Stimulated activated CD4-positive, alpha-beta T cell treated with anti-CD3 and anti-CD28 coated beads, Interleukin-4, amount 100 ng/mL, for 4 hours (primary cell): ENCODE data around the gene UBE2F.
"Not testable (repeated sequence)": the region's sequence is repeated elsewhere in the genome, so short reads cannot be mapped to it uniquely, and the experiment has no call there.

Experiments used
- DNase-seq, 2 experiments: peaks; one replicate each; pipeline ENCODE4 v3.0.0-alpha.2; 2020

Gene UBE2F

DNA sequence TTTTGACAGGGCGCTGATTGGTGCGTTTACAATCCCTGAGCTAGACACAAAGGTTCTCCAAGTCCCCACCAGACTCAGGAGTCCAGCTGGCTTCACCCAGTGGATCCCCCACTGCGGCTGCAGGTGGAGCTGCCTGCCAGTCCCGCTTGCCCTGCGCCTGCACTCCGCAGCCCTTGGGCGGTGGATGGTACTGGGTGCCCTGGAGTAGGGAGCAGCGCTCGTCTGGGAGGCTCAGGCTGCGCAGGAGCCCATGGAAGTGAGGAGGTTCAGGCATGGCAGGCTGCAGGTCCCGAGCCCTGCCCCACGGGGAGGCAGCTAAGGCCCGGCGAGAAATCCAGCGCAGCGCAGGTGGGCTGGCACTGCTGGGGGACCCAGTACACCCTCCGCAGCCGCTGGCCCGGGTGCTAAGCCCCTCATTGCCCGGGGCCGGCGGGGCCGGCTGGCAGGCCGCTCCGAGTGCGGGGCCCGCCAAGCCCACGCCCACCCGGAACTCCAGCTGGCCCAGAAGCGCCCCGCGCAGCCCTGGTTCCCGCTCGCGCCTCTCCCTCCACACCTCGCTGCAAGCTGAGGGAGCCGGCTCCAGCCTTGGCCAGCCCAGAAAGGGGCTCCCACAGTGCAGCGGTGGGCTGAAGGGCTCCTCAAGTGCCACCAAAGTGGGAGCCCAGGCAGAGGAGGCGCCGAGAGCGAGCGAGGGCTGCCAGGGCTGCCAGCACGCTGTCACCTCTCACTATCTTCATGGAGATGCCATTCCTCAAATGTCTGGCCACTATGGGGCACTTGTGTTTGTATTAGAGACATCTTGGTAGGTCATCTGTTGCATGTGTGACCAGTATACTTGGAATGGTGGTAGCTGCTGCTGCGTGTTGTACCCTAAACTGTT, 91.1 kb downstream of the UBE2F start:
- DNase-seq = not testable (repeated sequence)

DNA sequence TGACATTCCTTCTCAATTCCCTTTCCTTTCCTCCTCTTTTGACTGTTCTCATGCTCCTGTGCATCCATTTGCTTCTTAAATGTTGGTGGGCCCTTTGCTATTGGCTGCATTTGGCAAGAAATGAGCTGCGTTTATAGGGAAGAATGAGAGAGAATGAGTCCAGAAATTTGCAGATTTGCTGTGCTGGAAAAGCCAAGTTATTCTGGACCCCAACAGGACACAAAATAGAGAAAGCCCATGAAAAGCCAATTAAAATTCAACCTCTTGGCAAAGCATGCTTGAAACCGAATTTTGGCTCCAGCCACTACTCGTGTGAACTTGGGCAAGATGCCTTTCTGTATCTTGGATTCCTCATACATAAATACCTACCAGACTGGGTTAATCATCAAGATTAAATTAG, 92.7 kb downstream of the UBE2F start:
- no peak for DNase-seq

DNA sequence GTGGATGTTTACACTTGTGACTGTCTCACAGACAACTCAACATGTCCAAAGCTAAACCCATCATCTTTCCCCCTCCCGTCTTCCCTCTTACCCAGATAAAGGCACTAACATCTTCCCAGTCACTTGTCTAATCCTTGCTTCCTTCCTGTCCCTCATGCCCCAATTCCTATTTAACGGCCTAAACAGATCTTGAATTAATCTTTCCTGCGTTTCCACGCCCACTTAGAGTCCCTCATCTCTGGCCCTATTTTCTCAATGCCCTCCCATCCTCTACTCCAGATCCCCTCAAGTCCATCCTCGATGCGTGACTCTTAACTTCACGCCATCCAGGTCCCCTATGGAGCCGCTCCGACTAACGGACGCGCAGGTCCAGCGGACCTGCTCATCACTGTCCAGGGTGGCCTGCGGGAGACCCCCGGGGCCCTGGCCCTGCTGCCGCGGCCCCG, 93.3 kb downstream of the UBE2F start:
- DNase-seq = no peak

DNA sequence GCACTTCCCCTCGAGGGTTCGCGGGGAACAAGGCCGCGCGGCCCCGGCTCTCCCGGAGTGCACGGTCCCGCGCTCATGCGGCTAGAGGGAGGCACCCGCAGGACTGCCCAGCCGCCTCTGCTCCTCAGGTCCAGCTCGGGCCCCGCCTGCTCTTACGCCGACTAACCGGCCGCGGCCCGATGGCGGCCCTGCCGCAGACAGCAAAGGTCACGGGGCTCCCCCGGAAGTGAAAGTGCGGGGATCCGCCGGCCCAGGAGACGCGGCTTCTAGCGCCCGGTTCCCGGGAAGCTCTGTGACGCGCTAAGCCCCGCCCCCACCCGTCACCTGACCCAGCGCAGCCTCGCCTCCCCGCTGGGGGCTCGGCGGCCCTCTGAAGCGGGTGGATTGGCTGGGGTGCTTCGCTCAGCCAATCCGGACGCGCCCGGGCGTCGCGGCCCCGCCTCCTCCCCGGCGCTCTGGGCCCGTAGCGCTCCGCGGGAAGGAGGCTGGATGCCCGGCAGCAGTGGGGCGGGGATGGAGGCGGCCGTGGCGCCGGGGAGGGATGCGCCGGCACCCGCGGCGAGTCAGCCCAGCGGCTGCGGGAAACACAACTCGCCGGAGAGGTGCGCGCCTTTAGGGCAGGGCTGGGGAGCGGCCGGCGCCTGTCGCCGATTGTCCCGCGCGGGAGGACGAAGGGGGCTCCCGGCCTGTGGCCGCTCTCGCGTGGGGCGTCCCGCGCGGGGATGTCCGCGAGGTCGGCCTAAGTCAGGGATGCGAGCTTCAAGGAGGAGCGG, 93.9 kb downstream of the UBE2F start, which contains the start of gene SCLY:
SCLY (plus strand) TSS at position 460 of the 773 bp plus-strand sequence; CDS start at position 514, 54 bp downstream.
- DNase-seq = peak; percentile 95 to 96

DNA sequence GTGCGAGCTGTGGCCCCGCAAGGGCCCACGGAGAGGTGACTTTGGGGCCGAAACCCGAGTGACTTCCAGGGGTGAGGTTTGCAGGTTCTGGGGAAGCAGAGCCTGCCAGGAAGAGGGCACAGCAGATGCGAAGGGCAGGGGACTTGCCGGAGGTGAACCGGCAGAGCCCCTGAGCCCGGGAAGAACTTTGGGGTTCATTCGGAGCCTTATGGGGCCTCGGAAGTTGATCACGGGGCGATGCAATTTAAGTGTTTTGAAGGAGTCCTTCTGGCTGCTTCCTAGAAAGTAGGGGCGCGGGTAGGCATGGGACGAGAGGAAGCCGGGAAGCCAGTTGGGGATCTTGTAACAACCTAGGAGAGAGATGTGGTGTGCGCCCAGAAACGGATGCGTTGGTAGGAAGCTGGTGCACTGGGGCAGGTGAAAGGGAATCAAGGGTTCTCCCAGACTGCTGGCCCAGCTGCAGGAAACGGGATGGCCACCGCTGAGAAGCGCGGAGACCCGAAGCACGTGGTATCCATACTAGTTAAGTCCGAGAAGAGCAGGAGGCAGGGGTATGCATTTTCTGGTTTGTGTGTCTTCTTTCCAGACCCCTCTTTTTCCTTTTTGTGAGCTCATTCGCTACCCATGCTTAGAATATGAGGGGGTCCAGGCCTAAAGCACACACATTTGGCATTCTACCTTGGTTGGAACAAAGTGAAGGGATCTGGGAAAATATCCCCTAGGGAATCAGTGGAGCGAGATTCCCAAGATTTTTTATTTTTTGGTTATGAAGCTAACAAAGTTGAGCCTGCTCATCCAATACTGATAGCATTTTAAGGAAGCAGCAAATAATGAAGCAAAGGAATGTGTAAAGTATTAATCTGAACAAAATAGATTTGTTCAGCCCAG, 94.7 kb downstream of the UBE2F start:
- peak in 1 of 2 experiments; percentile 20 for DNase-seq

DNA sequence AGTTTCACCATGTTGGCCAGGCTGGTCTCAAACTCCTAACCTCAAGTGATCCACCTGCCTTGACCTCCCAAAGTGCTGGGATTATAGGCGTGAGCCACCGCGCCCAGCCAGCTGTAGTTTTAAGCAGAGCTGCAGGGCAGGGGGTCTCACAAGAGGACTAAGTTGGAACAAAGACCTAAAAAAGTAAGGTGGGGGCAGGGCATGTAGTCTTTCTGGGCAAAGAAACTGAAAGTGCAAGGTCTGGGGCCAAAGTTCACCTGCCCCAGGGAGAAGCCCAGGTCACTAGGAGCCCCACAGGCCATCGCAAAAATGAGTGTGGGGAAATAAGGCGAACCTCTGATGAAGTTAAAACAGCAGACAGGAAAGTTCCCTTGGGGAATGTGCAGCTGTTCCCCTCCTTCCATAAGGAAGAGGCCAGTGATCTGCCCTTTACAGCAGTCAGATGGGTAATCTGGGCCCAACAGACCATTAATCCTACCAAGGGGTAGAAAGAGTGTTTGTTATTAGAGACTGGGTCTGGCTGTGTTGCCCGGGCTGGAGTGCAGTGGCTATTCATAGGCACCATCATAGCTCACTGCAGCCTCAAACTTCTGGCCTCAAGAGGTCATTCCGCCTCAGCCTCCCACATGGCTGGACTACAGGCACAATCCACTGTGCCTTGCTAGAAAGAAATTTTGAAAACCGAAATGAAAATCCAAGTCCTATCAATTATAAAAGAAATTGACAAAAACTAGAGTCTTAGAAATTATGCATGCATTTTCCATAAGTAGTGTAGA, 96.8 kb downstream of the UBE2F start:
- DNase-seq = no peak

DNA sequence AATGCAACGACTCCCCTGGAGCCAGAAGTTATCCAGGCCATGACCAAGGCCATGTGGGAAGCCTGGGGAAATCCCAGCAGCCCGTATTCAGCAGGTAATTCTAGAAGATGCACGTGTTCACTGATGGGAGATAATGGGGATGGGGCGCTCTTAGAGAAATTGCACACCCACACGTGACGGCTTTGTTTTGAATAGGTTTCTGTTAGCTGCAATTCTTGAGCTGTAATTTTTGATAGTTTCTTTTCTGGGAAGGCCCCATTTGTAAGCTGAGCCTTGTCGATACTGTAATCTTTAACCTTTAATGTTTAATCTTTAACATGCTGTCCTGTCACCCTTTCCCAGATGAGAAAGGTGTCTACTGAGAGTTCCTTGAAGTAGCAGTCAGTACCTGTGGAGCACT, 97.6 kb downstream of the UBE2F start:
- DNase-seq = no peak

DNA sequence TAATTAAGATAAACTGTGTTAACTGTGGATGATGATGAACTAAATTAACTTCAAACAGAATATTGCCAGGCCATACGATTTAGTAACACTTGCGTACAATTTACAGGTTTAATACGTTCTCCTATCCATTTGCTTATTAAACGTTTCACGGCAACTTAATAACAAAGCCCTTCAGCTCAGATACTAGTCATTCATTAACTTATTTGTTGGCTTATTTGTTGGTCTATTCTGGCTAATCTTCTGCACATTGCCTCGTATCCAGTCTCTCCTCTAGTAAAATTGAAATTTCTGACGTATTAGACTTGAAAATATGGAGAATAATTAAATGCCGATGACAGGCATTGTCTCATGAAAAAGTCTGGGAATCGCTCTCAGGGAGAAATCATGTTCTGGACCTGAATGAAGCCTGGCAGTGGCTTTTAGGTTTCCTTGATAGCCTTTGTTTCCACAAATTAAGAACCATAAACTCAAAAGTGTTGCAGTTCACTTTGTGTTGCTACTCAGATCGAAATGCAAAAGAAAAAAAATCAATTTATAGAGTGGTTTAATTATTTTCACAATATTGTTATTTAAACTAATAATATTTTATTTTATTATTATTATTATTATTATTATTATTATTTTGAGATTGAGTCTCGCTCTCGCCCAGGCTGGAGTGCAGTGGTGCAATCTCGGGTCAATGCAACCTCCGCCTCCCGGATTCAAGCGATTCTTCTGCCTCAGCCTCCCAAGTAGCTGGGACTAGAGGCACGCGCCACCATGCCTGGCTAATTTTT, 98.4 kb downstream of the UBE2F start:
- DNase-seq = no peak

DNA sequence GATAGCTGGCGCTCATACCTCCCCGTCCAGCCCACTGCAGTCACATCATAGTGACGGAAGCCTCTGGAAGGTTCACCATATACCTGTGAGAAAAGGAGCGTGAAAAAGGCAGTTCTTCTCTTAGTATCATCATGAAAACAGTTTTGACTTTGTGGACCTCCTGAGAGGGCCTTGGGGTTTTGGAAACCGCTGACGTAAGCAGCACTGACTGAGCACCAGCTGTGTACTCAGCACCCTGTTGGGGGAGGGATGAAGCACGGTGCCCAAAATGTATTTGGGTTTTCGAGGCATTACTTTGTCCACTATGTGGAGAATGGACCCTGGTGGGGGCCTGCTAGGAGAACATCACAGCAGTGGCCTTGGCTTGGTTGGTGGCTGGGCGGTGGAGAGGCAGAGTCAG, 99.4 kb downstream of the UBE2F start:
- DNase-seq = no peak

DNA sequence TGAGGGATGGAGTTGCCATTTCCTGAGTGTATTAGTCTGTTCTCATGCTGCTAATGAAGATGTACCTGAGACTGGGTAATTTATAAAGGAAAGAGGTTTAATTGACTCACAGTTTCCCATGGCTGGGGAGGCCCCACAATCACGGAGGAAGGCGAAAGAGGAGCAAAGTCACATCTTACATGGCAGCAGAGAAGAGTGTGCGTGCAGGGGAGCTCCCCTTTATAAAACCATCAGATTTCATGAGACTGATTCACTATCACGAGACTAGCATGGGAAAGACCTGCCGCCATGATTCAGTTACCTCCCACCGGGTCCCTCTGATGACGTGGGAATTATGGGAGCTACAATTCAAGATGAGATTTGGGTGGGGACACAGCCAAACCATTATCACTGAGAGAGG, 99.9 kb downstream of the UBE2F start:
- peak in 1 of 2 experiments; percentile 12 for DNase-seq

DNA sequence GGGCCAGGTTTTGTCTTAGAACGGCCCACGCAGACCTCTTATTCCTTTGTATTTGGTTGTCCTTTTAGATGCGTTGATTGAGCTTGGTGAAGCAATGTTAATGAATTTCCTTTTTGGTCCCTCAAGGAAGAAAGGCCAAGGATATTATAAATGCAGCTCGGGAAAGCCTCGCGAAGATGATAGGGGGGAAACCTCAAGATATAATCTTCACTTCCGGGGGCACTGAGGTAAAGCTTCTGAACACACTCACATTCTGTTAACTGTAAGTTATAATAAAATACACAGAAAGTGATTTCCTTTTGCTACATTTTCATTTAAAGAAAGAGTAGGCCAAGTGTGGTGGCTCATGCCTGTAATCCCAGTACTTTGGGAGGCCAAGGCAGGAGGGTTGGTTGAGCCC, 101.1 kb downstream of the UBE2F start:
- DNase-seq = no peak

DNA sequence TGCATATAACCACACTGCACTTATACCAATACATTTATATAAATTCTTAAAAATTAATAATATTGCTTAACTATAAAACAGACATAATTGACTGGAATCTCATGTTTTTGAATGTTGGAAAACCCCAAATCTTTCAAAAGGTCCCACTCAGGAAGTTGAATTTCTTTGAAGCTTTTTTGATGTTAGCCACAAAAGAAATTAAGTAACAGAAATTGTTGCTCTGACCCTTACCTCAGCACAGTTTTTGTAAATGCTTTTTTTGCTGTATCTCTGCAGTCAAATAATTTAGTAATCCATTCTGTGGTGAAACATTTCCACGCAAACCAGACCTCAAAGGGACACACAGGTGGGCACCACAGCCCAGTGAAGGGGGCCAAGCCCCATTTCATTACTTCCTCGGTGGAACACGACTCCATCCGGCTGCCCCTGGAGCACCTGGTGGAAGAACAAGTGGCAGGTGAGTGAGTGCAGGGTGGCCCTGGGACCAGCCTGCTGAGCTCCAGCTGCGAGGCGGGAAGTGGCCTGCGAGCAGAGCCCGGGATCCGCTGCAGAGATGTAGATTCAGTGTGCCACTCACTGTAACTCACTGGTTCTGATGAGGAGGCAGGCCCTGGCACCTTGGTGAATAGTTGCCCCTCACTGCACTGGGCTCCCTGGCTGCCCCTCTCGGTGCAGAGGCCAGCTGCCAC, 102.4 kb downstream of the UBE2F start:
- no peak for DNase-seq

DNA sequence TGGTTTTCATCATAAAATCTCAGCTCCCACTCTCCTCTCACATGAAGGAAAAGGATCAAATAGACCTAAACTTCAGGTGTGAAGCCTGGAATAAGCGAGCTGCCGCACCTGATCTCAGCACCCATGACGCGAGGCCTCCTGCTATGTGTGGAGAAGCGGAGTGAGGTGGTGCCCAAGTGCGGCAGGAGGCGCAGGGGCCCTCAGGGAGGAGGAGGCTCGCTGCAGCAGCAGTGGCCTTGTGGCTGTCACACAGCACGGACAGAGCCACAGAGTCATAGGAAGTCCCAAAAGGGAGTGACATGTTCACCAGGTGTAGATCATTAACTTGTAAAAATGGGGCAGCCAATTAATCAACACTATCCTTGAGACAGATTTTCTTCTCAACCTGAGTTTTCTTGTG, 103.1 kb downstream of the UBE2F start:
- no peak for DNase-seq

DNA sequence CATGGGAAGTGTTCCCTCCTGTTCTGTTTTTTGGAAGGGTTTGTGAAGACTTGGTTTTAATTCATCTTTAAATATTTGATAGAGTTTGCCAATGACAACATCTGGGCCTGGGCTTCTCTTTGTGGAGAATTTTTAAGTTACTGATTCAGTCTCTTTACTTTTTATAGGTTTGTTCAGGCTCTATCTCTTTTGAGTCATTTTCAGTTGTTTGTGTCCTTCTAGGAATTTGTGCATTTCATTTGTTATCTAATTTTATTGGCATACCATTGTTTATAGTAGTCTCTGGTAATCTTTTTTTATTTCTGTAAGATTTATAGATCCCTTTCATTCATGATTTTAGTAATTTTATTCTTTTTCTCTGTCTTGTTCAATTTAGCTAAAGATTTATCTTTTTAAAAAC, 108.6 kb downstream of the UBE2F start:
- DNase-seq = no peak

DNA sequence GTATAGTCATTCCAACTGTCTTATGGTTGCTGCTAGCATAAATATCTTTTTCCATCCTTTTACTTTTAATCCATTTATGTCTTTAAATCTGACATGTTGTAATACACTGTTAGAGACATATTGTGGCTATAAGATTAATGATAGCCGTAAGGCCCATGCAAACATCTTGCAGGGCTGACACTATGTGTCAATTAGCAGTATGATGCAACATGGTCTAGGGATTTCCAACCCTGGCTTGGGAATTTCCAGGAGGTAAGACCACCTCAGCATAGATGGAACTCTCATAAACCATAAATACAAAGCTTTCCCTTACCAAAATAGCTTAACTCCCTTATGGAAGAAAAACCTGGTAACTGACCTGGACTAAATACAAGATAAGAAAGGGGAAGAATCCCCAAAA, 110.5 kb downstream of the UBE2F start:
- DNase-seq = no peak

DNA sequence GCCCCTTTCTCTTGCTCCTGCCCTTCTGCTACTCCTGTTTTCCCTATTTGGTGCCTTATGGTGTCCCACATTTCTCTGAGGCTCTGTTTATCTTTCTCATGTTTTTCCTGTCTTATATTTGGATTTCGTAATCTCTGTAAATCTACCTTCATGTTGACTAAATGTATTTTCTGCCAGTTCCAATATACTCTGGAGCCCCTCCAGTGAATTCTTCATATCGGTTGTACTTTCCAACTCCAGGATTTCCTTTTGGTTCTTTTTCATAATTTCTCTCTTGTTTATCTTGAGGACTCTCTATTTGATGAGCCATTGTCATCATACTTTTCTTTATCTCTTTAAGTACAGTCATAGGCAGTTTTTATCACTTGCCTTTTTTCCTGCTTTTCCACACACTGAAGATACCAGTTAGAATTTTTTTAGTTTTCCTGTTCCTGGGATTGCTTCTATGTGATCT, 113.1 kb downstream of the UBE2F start:
- no peak for DNase-seq

DNA sequence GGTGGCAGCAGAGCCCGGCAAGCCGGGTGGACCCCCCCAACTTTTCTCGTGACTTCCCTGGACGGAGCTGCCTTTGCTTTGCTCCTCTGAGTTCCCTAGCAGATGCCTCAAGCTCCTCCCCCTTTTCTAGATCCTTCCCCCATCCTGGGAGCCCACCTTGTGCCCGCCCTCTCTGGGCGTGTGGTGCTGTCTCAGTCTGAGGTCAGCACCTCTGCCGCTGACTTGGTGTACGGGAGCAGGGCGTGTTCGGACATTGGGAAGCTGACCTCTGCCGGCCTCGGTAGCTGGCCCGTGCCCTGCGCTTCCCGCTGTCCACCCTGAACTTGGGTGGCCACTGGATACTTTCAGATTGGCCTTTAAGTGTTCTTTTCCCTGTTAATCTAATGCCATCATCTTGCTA, 113.7 kb downstream of the UBE2F start:
- DNase-seq = no peak

DNA sequence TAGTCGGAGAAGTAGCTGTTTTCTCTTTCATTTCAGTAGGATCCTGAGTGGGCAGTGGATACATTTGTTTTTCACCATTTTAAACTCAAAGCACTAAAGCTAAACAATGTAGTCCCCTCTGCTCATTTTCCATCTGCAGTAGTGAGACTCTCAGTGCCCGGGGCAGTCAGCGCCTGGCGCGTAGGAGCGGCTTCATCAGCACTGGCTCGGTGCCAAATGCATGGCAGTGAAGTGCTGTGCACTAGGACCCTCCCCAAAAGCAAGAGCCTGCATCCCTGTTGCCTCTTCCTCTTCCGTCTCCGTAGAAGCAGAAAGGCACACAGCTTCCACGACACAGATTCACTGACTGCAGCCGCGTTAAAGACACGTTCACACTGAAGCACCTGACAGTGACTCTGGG, 114.3 kb downstream of the UBE2F start:
- DNase-seq = no peak

DNA sequence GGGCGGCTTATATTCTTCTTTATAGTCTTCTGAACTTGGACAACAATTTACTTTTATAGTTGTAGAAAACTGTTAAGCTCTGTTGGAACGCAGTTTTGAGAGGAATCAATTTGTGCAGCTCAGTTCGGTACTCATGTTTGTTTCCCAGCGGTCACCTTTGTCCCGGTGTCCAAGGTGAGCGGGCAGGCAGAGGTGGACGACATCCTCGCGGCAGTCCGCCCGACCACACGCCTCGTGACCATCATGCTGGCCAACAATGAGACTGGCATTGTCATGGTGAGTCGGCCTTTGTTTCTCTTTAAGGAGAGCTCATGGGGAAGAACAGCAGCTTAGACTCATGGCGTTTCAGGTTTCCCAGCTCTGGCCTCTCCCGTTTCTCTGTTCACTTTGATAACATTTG, 114.7 kb downstream of the UBE2F start:
- DNase-seq = no peak

DNA sequence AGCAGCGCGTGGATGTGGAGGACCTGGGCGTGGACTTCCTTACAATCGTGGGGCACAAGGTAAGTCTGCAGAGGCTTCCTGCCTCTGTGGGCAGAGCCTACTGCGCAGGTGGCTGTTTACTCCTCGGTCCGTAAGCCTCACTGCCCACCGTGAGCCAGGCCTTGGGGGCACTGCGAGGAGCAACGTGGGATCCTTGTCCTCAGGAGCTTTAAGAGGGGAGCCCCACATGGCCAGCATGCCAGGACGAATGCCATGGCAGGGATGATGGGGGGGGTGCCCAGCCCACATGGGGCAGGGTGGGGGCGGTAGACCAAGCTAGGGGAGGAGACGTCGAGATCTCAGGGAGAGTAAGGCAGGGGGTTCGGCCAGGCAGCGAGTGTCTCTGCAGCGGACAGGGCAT, 115.3 kb downstream of the UBE2F start:
- DNase-seq = no peak

DNA sequence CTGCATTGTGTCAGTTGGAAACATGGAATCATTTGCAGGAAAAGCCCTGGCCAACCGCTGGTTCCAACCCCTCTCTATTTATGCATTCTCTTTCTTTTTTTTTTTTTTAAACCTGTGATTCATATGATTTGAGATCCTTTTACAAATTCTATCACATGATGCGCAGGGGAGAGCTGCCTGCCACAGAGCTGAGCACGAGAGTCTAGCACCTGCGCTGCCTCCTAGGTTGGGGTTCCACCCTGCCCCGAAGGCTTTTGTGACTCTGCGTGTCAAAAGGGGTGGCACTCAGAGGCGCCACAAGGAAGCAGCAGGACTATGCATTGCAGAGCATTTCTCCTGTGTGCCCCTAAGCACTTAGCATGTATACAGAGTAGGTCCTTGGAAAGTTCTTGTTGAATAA, 116.0 kb downstream of the UBE2F start:
- DNase-seq = no peak
